K562 (cell line): ENCODE results near the gene ILK. TPM values are rescaled to one million over a fixed set of nuclear protein-coding genes. Genes with fewer than 3 reads are reported as not detected.

Source experiments
- ARID1B ChIP-seq: fragments of 450-650 bp; IDR thresholded peaks from 2 replicates; pipeline ENCODE4 v1.6.1; 2016; ENCODE audit warnings: antibody characterized with exemption, mild to moderate bottlenecking, inconsistent platforms
- BRD4 ChIP-seq: fragments of 200-600 bp; sonication (generic); IDR thresholded peaks from 2 replicates; pipeline ENCODE4 v1.6.1; 2017; ENCODE audit warnings: inconsistent platforms
- GTF2A2 ChIP-seq: IDR thresholded peaks from 2 replicates; pipeline ENCODE4 v1.6.1; 2016; ENCODE audit warnings: mild to moderate bottlenecking, missing genetic modification characterization, missing compliant biosample characterization
- HLTF ChIP-seq: fragments of 450-650 bp; IDR thresholded peaks from 2 replicates; pipeline ENCODE4 v1.6.1; 2016
- MLX ChIP-seq, 2 experiments: fragments of 450-650 bp in 1 of 2; sonication (generic) in 1 of 2; formaldehyde crosslinking; conservative IDR thresholded peaks; 2 replicates each; pipeline versions ENCODE4 v1.4.0 to v1.8.1; 2020 to 2022; ENCODE audit warnings: mild to moderate bottlenecking in 1 of 2, missing genetic modification reagents in 1 of 2
- MTA2 ChIP-seq: fragments of 450-650 bp; IDR thresholded peaks from 2 replicates; pipeline ENCODE4 v1.6.1; 2016; ENCODE audit warnings: low read depth
- MTF1 ChIP-seq: fragments of 250-450 bp; sonication (Bioruptor Pico); IDR thresholded peaks from 2 replicates; pipeline ENCODE4 v1.9.0; 2021; ENCODE audit warnings: moderate library complexity, mild to moderate bottlenecking, inconsistent platforms, borderline replicate concordance
- MXI1 ChIP-seq: IDR thresholded peaks from 2 replicates; pipeline ENCODE4 v1.6.1; 2011; ENCODE audit warnings: low read depth, mild to moderate bottlenecking, improper control_type of control experiment, low read length
- PRDM10 ChIP-seq: fragments of 450-650 bp; IDR thresholded peaks from 2 replicates; pipeline ENCODE4 v1.6.1; 2018; ENCODE audit not compliant: partially characterized antibody
- SNAPC5 ChIP-seq: fragments of 250-450 bp; sonication (Bioruptor Pico); IDR thresholded peaks from 2 replicates; pipeline ENCODE4 v1.8.0; 2021; ENCODE audit warnings: moderate library complexity, mild to moderate bottlenecking, inconsistent platforms
- STAT5A ChIP-seq: IDR thresholded peaks from 2 replicates; pipeline ENCODE4 v1.6.1; 2012; ENCODE audit warnings: low read length, inconsistent platforms, borderline replicate concordance
- TOE1 ChIP-seq, 2 experiments: fragments of 450-650 bp in 1 of 2; sonication (generic) in 1 of 2; formaldehyde crosslinking in 1 of 2; IDR thresholded peaks; 2 replicates each; pipeline versions ENCODE4 v1.7.1 to v1.8.0; 2016 to 2022; ENCODE audit warnings: borderline replicate concordance in 2 of 2, mild to moderate bottlenecking in 2 of 2, antibody characterized with exemption in 1 of 2, inconsistent platforms in 1 of 2, low read depth in 1 of 2, missing genetic modification reagents in 1 of 2, moderate library complexity in 1 of 2
- XRCC4 ChIP-seq: IDR thresholded peaks from one replicate; pipeline ENCODE4 v1.6.1; 2011; ENCODE audit not compliant: insufficient read depth, insufficient read length; ENCODE audit errors: extremely low read depth
- ZBTB43 ChIP-seq: sonication (generic); formaldehyde crosslinking; IDR thresholded peaks from 2 replicates; pipeline ENCODE4 v1.8.0; 2023; ENCODE audit warnings: mild to moderate bottlenecking, missing genetic modification reagents
- ZKSCAN1 ChIP-seq: fragments of 150-350 bp; IDR thresholded peaks from 2 replicates; pipeline ENCODE4 v1.6.1; 2016; ENCODE audit warnings: low read depth, low read length
- ZNF12 ChIP-seq: sonication (generic); formaldehyde crosslinking; IDR thresholded peaks from 2 replicates; pipeline ENCODE4 v1.4.0; 2020; ENCODE audit warnings: mild to moderate bottlenecking, missing genetic modification reagents
- ZNF212 ChIP-seq: fragments of 450-650 bp; formaldehyde crosslinking; IDR thresholded peaks from 2 replicates; pipeline ENCODE4 v1.4.0; 2020; ENCODE audit warnings: mild to moderate bottlenecking
- ZNF24 ChIP-seq: fragments of 450-650 bp; IDR thresholded peaks from 2 replicates; pipeline ENCODE4 v1.6.1; 2016
- ZNF311 ChIP-seq: fragments of 250-450 bp; sonication (Bioruptor Pico); IDR thresholded peaks from 2 replicates; pipeline ENCODE4 v1.4.0; 2020; ENCODE audit warnings: mild to moderate bottlenecking, moderate library complexity
- ZNF324 ChIP-seq: fragments of 250-450 bp; sonication (Bioruptor Pico); IDR thresholded peaks from 2 replicates; pipeline ENCODE4 v1.4.0; 2020; ENCODE audit warnings: mild to moderate bottlenecking
- ZNF778 ChIP-seq: fragments of 450-650 bp; formaldehyde crosslinking; IDR thresholded peaks from 2 replicates; pipeline ENCODE4 v1.4.0; 2020; ENCODE audit warnings: mild to moderate bottlenecking, moderate library complexity
- polyA plus RNA-seq, 8 experiments: library from polyadenylated mRNA; depleted of rRNA in 4 of 8; stranded (reverse) in 5 of 8; unstranded in 3 of 8; fragments of >200 nt; fragmentation: Nextera tagmentation in 2 of 8; fragmentation: Illumina TruSeq in 1 of 8; extraction: Ambion mirVana in 2 of 8; extraction: Trizol in 1 of 8; gene quantifications; 2 replicates each; pipeline versions ENCODE4 v1.2.1 to v1.2.3, GENCODE V29; 2011 to 2014; ENCODE audit warnings: inconsistent platforms in 1 of 8, missing spikeins in 1 of 8
- total RNA-seq, 7 experiments: library from RNA; depleted of rRNA in 6 of 7; stranded (reverse); fragments of >200 nt in 6 of 7; fragmentation: Illumina TruSeq in 2 of 7; extraction: Trizol in 2 of 7; gene quantifications; 2 replicates each; pipeline versions ENCODE4 v1.2.1 to v1.2.3, GENCODE V29; 2011 to 2021; ENCODE audit warnings: low replicate concordance in 1 of 7

Gene ILK
- total and polyA plus RNA-seq, 9 of the 15 experiments (the other 6 are each of a cell fraction or from before 2014, with no cell fraction given): 43.3 to 95.9 (median 58.9) TPM

- TF ChIP-seq PRDM10 (no peak), MTA2 (0 out of 2 replicates have a peak, but pooled peaks have one; percentile 20), ZKSCAN1 (peak; percentile 54; the same call in 1 of the 2 replicates), ZNF24 (peak; percentile 54; the same call in 1 of the 2 replicates), ZBTB43 (no peak), ZNF12 (CRISPR knock-in tag) (no peak), HLTF (0 out of 2 replicates have a peak, but pooled peaks have one; percentile 43), TOE1 (IDR thresholded peaks at IDR 0.05; ENCODE audit: borderline replicate concordance) (no peak), TOE1 (CRISPR knock-in tag; IDR thresholded peaks at IDR 0.05; ENCODE audit: borderline replicate concordance, low read depth) (no peak), ZNF311 (CRISPR knock-in tag) (no peak), GTF2A2 (no peak), ZNF212 (CRISPR knock-in tag) (no peak), MLX (CRISPR knock-in tag; conservative IDR thresholded peaks at IDR 0.05) (no peak), SNAPC5 (CRISPR knock-in tag) (no peak), ZNF324 (no peak), XRCC4 (no peak), MTF1 (CRISPR knock-in tag) (no peak), ZNF778 (CRISPR knock-in tag) (no peak), MXI1 (no peak), BRD4 (no peak), ARID1B (peak; percentile 84), STAT5A (peak; percentile 17; the same call in 1 of the 2 replicates)
Measured at GRCh38 chr11:6568191-6568918, 35.2 kb upstream of the ILK start (continued).
